K562 (cell line): ENCODE results near the gene ALDOC. TPM values are rescaled to one million over a fixed set of nuclear protein-coding genes. Genes with fewer than 3 reads are reported as not detected.

ENCODE experiments used
- ATF7 ChIP-seq: fragments of 450-650 bp; IDR thresholded peaks from 2 replicates; pipeline ENCODE4 v1.7.1; 2014; ENCODE audit warnings: mild to moderate bottlenecking, moderate library complexity
- CHD1 ChIP-seq: fragments of 200-600 bp; sonication (generic); IDR thresholded peaks from one replicate; pipeline ENCODE4 v1.6.1; 2012; ENCODE audit warnings: mild to moderate bottlenecking, moderate library complexity, low read length, inconsistent platforms
- CHD2 ChIP-seq: IDR thresholded peaks from 2 replicates; pipeline ENCODE4 v1.6.1; 2011; ENCODE audit warnings: low read depth, low read length
- DEAF1 ChIP-seq: fragments of 450-650 bp; formaldehyde crosslinking; IDR thresholded peaks from 2 replicates; pipeline ENCODE4 v1.4.0; 2020; ENCODE audit warnings: mild to moderate bottlenecking, moderate library complexity
- EGR1 ChIP-seq: fragments of 450-650 bp; conservative IDR thresholded peaks from 2 replicates; pipeline ENCODE4 v1.6.1; 2017; ENCODE audit warnings: mild to moderate bottlenecking
- FOXP4 ChIP-seq: sonication (generic); formaldehyde crosslinking; IDR thresholded peaks from 2 replicates; pipeline ENCODE4 v1.8.0; 2022; ENCODE audit warnings: mild to moderate bottlenecking, missing genetic modification reagents, borderline replicate concordance
- HBP1 ChIP-seq: fragments of 450-650 bp; formaldehyde crosslinking; IDR thresholded peaks from 2 replicates; pipeline ENCODE4 v1.4.0; 2022; ENCODE audit warnings: missing genetic modification characterization
- JUNB ChIP-seq: fragments of 450-650 bp; formaldehyde crosslinking; conservative IDR thresholded peaks from 2 replicates; pipeline ENCODE4 v1.4.0; 2020; ENCODE audit warnings: mild to moderate bottlenecking
- MAX ChIP-seq: sonication (generic); formaldehyde crosslinking; IDR thresholded peaks from 2 replicates; pipeline ENCODE4 v1.9.0; 2022; ENCODE audit warnings: mild to moderate bottlenecking, missing genetic modification reagents
- MEF2D ChIP-seq: conservative IDR thresholded peaks from 2 replicates; pipeline ENCODE4 v1.6.1; 2016; ENCODE audit warnings: low read depth, missing genetic modification characterization, missing compliant biosample characterization
- MIER1 ChIP-seq: fragments of 450-650 bp; IDR thresholded peaks from 2 replicates; pipeline ENCODE4 v1.6.1; 2016; ENCODE audit warnings: antibody characterized with exemption, mild to moderate bottlenecking, low read depth
- MLX ChIP-seq, 2 experiments: fragments of 450-650 bp in 1 of 2; sonication (generic) in 1 of 2; formaldehyde crosslinking; conservative IDR thresholded peaks; 2 replicates each; pipeline versions ENCODE4 v1.4.0 to v1.8.1; 2020 to 2022; ENCODE audit warnings: mild to moderate bottlenecking in 1 of 2, missing genetic modification reagents in 1 of 2
- MTF1 ChIP-seq: fragments of 250-450 bp; sonication (Bioruptor Pico); IDR thresholded peaks from 2 replicates; pipeline ENCODE4 v1.9.0; 2021; ENCODE audit warnings: moderate library complexity, mild to moderate bottlenecking, inconsistent platforms, borderline replicate concordance
- NFIC ChIP-seq: fragments of 450-650 bp; IDR thresholded peaks from 2 replicates; pipeline ENCODE4 v1.6.1; 2017; ENCODE audit warnings: mild to moderate bottlenecking, inconsistent platforms
- PURB ChIP-seq: sonication (generic); formaldehyde crosslinking; IDR thresholded peaks from 2 replicates; pipeline ENCODE4 v1.9.0; 2021; ENCODE audit warnings: low read depth, mild to moderate bottlenecking, missing genetic modification reagents
- SFPQ ChIP-seq: fragments of 200-400 bp; formaldehyde crosslinking; IDR thresholded peaks from 2 replicates; pipeline ENCODE4 v1.6.1; 2017; ENCODE audit warnings: mild to moderate bottlenecking, low read depth, low read length, moderate library complexity
- SRSF1 ChIP-seq: fragments of 200-400 bp; formaldehyde crosslinking; IDR thresholded peaks from 2 replicates; pipeline ENCODE4 v1.6.1; 2017; ENCODE audit warnings: mild to moderate bottlenecking, low read depth, low read length, moderate library complexity
- TRIM24 ChIP-seq, 2 experiments: fragments of 450-650 bp; IDR thresholded peaks; 2 replicates each; pipeline ENCODE4 v1.6.1; 2016
- ZBTB8A ChIP-seq: fragments of 450-650 bp; IDR thresholded peaks from 2 replicates; pipeline ENCODE4 v1.6.1; 2018; ENCODE audit warnings: mild to moderate bottlenecking, moderate library complexity; ENCODE audit not compliant: partially characterized antibody
- ZNF408 ChIP-seq: fragments of 250-450 bp; sonication (Bioruptor Pico); IDR thresholded peaks from 2 replicates; pipeline ENCODE4 v1.4.0; 2020; ENCODE audit warnings: low read depth, mild to moderate bottlenecking, moderate library complexity
- polyA plus RNA-seq, 8 experiments: library from polyadenylated mRNA; depleted of rRNA in 4 of 8; stranded (reverse) in 5 of 8; unstranded in 3 of 8; fragments of >200 nt; fragmentation: Nextera tagmentation in 2 of 8; fragmentation: Illumina TruSeq in 1 of 8; extraction: Ambion mirVana in 2 of 8; extraction: Trizol in 1 of 8; gene quantifications; 2 replicates each; pipeline versions ENCODE4 v1.2.1 to v1.2.3, GENCODE V29; 2011 to 2014; ENCODE audit warnings: inconsistent platforms in 1 of 8, missing spikeins in 1 of 8
- total RNA-seq, 7 experiments: library from RNA; depleted of rRNA in 6 of 7; stranded (reverse); fragments of >200 nt in 6 of 7; fragmentation: Illumina TruSeq in 2 of 7; extraction: Trizol in 2 of 7; gene quantifications; 2 replicates each; pipeline versions ENCODE4 v1.2.1 to v1.2.3, GENCODE V29; 2011 to 2021; ENCODE audit warnings: low replicate concordance in 1 of 7

The ALDOC gene
- total and polyA plus RNA-seq, 9 of the 15 experiments (the other 6 are each of a cell fraction or from before 2014, with no cell fraction given): 43.2 to 263 (median 99.2) TPM

- TF ChIP-seq MAX (CRISPR knock-in tag): peak; percentile 94
- TF ChIP-seq ZBTB8A: no peak
- no peak for TF ChIP-seq MEF2D (tag)
- peak; percentile 80 for TF ChIP-seq ATF7
- no peak for TF ChIP-seq DEAF1 (CRISPR knock-in tag)
- no peak for TF ChIP-seq NFIC
- TF ChIP-seq EGR1: peak; percentile 26; the same call in 1 of the 2 replicates
- TF ChIP-seq SFPQ: no peak
- no peak for TF ChIP-seq FOXP4
- no peak for TF ChIP-seq MTF1 (CRISPR knock-in tag)
- no peak for TF ChIP-seq CHD1
- TF ChIP-seq MIER1: no peak
- no peak for TF ChIP-seq PURB (CRISPR knock-in tag)
- no peak for TF ChIP-seq SRSF1
- TF ChIP-seq ZNF408 (CRISPR knock-in tag): no peak
- peak; percentile 72 for TF ChIP-seq HBP1 (CRISPR knock-in tag)
- TF ChIP-seq MLX (CRISPR knock-in tag; conservative IDR thresholded peaks at IDR 0.05): no peak
- no peak for TF ChIP-seq CHD2
- TF ChIP-seq JUNB: no peak
- 0 out of 4 replicates have a peak, but pooled peaks of 1 of the 2 experiments have one; percentile 14 for TF ChIP-seq TRIM24 (IDR thresholded peaks at IDR 0.05)
Measured at GRCh38 chr17:28576758-28577465, at the start of gene ALDOC (continued).
